Measurements from ENCODE around the gene RHO.

- no peak for TF ChIP-seq POLR2A (IDR thresholded peaks at IDR 0.05; ENCODE audit: low read depth, low read length)
- TF ChIP-seq CTCF (IDR thresholded peaks at IDR 0.05; ENCODE audit: extremely low read depth in 1 of 2, insufficient read depth in 1 of 2, low read depth in 1 of 2, low read length in 2 of 2): no peak
- TF ChIP-seq EZH2 (IDR thresholded peaks at IDR 0.05; ENCODE audit: borderline replicate concordance, low read depth, low read length, severe bottlenecking): no peak
- no peak for TF ChIP-seq MYC (IDR thresholded peaks at IDR 0.05; ENCODE audit: low read depth, low read length)
- no peak for TF ChIP-seq MAX (IDR thresholded peaks at IDR 0.05; ENCODE audit: insufficient read depth, insufficient read length)
- no peak for TF ChIP-seq POLR2AphosphoS5 (IDR thresholded peaks at IDR 0.05; ENCODE audit: insufficient read depth, low read depth, low read length)
- TF ChIP-seq GATA2 (IDR thresholded peaks at IDR 0.05; ENCODE audit: insufficient read depth, insufficient read length, low read depth, low read length): no peak
- TF ChIP-seq FOS (IDR thresholded peaks at IDR 0.05; ENCODE audit: borderline replicate concordance, insufficient read depth, low read length): no peak
Observed at GRCh38 chr3:129501630-129502029, 26.8 kb upstream of the RHO start.

All from endothelial cell of umbilical vein (primary cell).